GM18520 (cell line): ENCODE measurements around the gene EP300.
A peak's percentile ranks its signal among the peaks of the same experiment; 100 is the strongest.
"Not testable (repeated sequence)": the region's sequence is repeated elsewhere in the genome, so short reads cannot be mapped to it uniquely, and the experiment has no call there.

ENCODE experiments used
- ATAC-seq: cut with Tn5 transposase; IDR thresholded peaks from one replicate; pipeline ENCODE4 v1.9.1; 2021; ENCODE audit not compliant: unreplicated experiment

Gene EP300

GRCh38 chr22:41146573-41146972, 54.2 kb downstream of the EP300 start:
- no peak for ATAC-seq

- ATAC-seq, result no peak
Observed at GRCh38 chr22:41147722-41148121, 55.3 kb downstream of the EP300 start.

GRCh38 chr22:41152902-41153301, 60.5 kb downstream of the EP300 start:
- no peak for ATAC-seq

- ATAC-seq, result no peak
Observed at GRCh38 chr22:41157083-41157482, 64.7 kb downstream of the EP300 start.

- ATAC-seq, result no peak
Observed at GRCh38 chr22:41169157-41169556, 76.8 kb downstream of the EP300 start.

GRCh38 chr22:41171996-41172395, 79.6 kb downstream of the EP300 start:
- no peak for ATAC-seq

GRCh38 chr22:41175546-41175945, 83.2 kb downstream of the EP300 start:
- no peak for ATAC-seq

GRCh38 chr22:41177040-41177621, 84.7 kb downstream of the EP300 start:
- ATAC-seq, result no peak

GRCh38 chr22:41177622-41178424, 85.4 kb downstream of the EP300 start:
- ATAC-seq, result no peak

GRCh38 chr22:41178425-41178975, 86.1 kb downstream of the EP300 start:
- no peak for ATAC-seq

- ATAC-seq, result not testable (repeated sequence)
Observed at GRCh38 chr22:41180362-41180761, 88.0 kb downstream of the EP300 start.

- ATAC-seq, result no peak
Observed at GRCh38 chr22:41180926-41181325, 88.5 kb downstream of the EP300 start.

- ATAC-seq, result no peak
Observed at GRCh38 chr22:41181349-41182241, 89.2 kb downstream of the EP300 start.

GRCh38 chr22:41184679-41185078, 92.3 kb downstream of the EP300 start:
- no peak for ATAC-seq

GRCh38 chr22:41191467-41191866, 99.1 kb downstream of the EP300 start:
- no peak for ATAC-seq

GRCh38 chr22:41193829-41194228, 101.4 kb downstream of the EP300 start:
- no peak for ATAC-seq

GRCh38 chr22:41197038-41197972, 104.9 kb downstream of the EP300 start:
- peak; percentile 82 for ATAC-seq

- ATAC-seq, result no peak
Observed at GRCh38 chr22:41198027-41198580, 105.7 kb downstream of the EP300 start.

GRCh38 chr22:41201141-41201540, 108.7 kb downstream of the EP300 start:
- no peak for ATAC-seq

GRCh38 chr22:41203118-41203517, 110.7 kb downstream of the EP300 start:
- ATAC-seq, result no peak
